Measurements from ENCODE around the gene MRTFB. TPM values are rescaled to one million over a fixed set of nuclear protein-coding genes. Genes with fewer than 3 reads are reported as not detected.

The MRTFB gene
- total and polyA plus RNA-seq, 2 of the 13 experiments (the other 11 are each of a cell fraction or from before 2014, with no cell fraction given) = 11.4 to 14.0 TPM

- TF ChIP-seq RBM22 (optimal IDR thresholded peaks at IDR 0.05; ENCODE audit: low read length) = no peak
- TF ChIP-seq TARDBP (CRISPR knock-in tag; IDR thresholded peaks at IDR 0.05) = peak; percentile 54; the same call in 1 of the 2 replicates
- no peak for TF ChIP-seq HNRNPUL1 (IDR thresholded peaks at IDR 0.05; ENCODE audit: low read depth, low read length)
- TF ChIP-seq TCF7 (IDR thresholded peaks at IDR 0.05; ENCODE audit: low read depth) = no peak
- no peak for TF ChIP-seq SATB2 (CRISPR knock-in tag; IDR thresholded peaks at IDR 0.05)
- TF ChIP-seq ZNF441 (CRISPR knock-in tag; IDR thresholded peaks at IDR 0.05; ENCODE audit: borderline replicate concordance) = no peak
- 0 out of 2 replicates have a peak, but pooled peaks have one; percentile 18 for TF ChIP-seq ZMYM4 (CRISPR knock-in tag; IDR thresholded peaks at IDR 0.05)
- TF ChIP-seq ZNF549 (CRISPR knock-in tag; IDR thresholded peaks at IDR 0.05) = no peak
- TF ChIP-seq ZNF781 (CRISPR knock-in tag; IDR thresholded peaks at IDR 0.05; ENCODE audit: borderline replicate concordance, not compliant biosample characterization) = no peak
- TF ChIP-seq HDAC2 (CRISPR knock-in tag; IDR thresholded peaks at IDR 0.05) = 0 out of 2 replicates have a peak, but pooled peaks have one; percentile 29
- TF ChIP-seq RCOR2 (CRISPR knock-in tag; IDR thresholded peaks at IDR 0.05) = 0 out of 2 replicates have a peak, but pooled peaks have one; percentile 26
- TF ChIP-seq CEBPG (CRISPR knock-in tag; IDR thresholded peaks at IDR 0.05) = peak; percentile 48
- no peak for TF ChIP-seq TSC22D2 (CRISPR knock-in tag; IDR thresholded peaks at IDR 0.05; ENCODE audit: borderline replicate concordance)
- TF ChIP-seq MIXL1 (CRISPR knock-in tag; IDR thresholded peaks at IDR 0.05) = 0 out of 2 replicates have a peak, but pooled peaks have one; percentile 47
- TF ChIP-seq, protein P1, sequence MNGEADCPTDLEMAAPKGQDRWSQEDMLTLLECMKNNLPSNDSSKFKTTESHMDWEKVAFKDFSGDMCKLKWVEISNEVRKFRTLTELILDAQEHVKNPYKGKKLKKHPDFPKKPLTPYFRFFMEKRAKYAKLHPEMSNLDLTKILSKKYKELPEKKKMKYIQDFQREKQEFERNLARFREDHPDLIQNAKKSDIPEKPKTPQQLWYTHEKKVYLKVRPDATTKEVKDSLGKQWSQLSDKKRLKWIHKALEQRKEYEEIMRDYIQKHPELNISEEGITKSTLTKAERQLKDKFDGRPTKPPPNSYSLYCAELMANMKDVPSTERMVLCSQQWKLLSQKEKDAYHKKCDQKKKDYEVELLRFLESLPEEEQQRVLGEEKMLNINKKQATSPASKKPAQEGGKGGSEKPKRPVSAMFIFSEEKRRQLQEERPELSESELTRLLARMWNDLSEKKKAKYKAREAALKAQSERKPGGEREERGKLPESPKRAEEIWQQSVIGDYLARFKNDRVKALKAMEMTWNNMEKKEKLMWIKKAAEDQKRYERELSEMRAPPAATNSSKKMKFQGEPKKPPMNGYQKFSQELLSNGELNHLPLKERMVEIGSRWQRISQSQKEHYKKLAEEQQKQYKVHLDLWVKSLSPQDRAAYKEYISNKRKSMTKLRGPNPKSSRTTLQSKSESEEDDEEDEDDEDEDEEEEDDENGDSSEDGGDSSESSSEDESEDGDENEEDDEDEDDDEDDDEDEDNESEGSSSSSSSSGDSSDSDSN (CRISPR knock-in tag; IDR thresholded peaks at IDR 0.05) = no peak
- TF ChIP-seq RAD21 (CRISPR knock-in tag; IDR thresholded peaks at IDR 0.05) = peak; percentile 79
- no peak for TF ChIP-seq E2F5 (CRISPR knock-in tag; conservative IDR thresholded peaks at IDR 0.05)
- no peak for TF ChIP-seq ZNF737 (CRISPR knock-in tag; IDR thresholded peaks at IDR 0.05; ENCODE audit: borderline replicate concordance)
- no peak for TF ChIP-seq THAP11 (CRISPR knock-in tag; IDR thresholded peaks at IDR 0.05)
- peak; percentile 60 for TF ChIP-seq HOXA3 (CRISPR knock-in tag; IDR thresholded peaks at IDR 0.05)
- TF ChIP-seq, protein P2, sequence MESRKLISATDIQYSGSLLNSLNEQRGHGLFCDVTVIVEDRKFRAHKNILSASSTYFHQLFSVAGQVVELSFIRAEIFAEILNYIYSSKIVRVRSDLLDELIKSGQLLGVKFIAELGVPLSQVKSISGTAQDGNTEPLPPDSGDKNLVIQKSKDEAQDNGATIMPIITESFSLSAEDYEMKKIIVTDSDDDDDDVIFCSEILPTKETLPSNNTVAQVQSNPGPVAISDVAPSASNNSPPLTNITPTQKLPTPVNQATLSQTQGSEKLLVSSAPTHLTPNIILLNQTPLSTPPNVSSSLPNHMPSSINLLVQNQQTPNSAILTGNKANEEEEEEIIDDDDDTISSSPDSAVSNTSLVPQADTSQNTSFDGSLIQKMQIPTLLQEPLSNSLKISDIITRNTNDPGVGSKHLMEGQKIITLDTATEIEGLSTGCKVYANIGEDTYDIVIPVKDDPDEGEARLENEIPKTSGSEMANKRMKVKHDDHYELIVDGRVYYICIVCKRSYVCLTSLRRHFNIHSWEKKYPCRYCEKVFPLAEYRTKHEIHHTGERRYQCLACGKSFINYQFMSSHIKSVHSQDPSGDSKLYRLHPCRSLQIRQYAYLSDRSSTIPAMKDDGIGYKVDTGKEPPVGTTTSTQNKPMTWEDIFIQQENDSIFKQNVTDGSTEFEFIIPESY (CRISPR knock-in tag; IDR thresholded peaks at IDR 0.05) = peak; percentile 71
- peak; percentile 74; the same call in 1 of the 2 replicates for TF ChIP-seq BORCS8-MEF2B (CRISPR knock-in tag; IDR thresholded peaks at IDR 0.05)
- no peak for TF ChIP-seq ZNF883 (CRISPR knock-in tag; IDR thresholded peaks at IDR 0.05; ENCODE audit: not compliant biosample characterization)
- peak; percentile 99 for TF ChIP-seq CBX5 (CRISPR knock-in tag; IDR thresholded peaks at IDR 0.05; ENCODE audit: borderline replicate concordance)
- no peak for TF ChIP-seq DR1 (CRISPR knock-in tag; IDR thresholded peaks at IDR 0.05)
- no peak for TF ChIP-seq ETV5 (CRISPR knock-in tag; IDR thresholded peaks at IDR 0.05; ENCODE audit: borderline replicate concordance)
- no peak for TF ChIP-seq ZFX (CRISPR knock-in tag; IDR thresholded peaks at IDR 0.05; ENCODE audit: low read depth)
These were observed 218.7 kb downstream of the MRTFB start (continued) for GRCh38 chr16:14289692-14290340.

Data from HepG2 (cell line).